B cell (primary cell): ENCODE results near the gene PSKH1. TPM values are rescaled to one million over a fixed set of nuclear protein-coding genes. Genes with fewer than 3 reads are reported as not detected.
"Not testable (repeated sequence)": the region's sequence is repeated elsewhere in the genome, so short reads cannot be mapped to it uniquely, and the experiment has no call there.

Experiments used
- ATAC-seq: fragments of 200-7000 bp; cut with Tn5 transposase; one replicate; pipeline ENCODE4 v1.10.0; 2021; ENCODE audit warnings: low read depth, mild to moderate bottlenecking, moderate number of reproducible peaks, moderate library complexity
- CTCF ChIA-PET: fragments of 350-600 bp; sonication (Branson Sonifier 250); formaldehyde crosslinking; loops from one replicate; lab custom pipeline; 2021; ENCODE audit warnings: antibody characterized with exemption, inconsistent platforms; lab: Charles Lee
- POLR2A ChIA-PET: fragments of 350-600 bp; sonication (Branson Sonifier 250); formaldehyde crosslinking; loops from one replicate; lab custom pipeline; 2021; ENCODE audit warnings: antibody characterized with exemption; lab: Charles Lee
- DNase-seq: peaks from one replicate; pipeline ENCODE4 v3.0.0; 2013
- H2AFZ ChIP-seq: 2 replicates; pipeline ENCODE4 v1.6.1; 2012; ENCODE audit warnings: mild to moderate bottlenecking, low read depth, low read length; ENCODE audit not compliant: insufficient read depth, poor library complexity, severe bottlenecking
- H3K27ac ChIP-seq, 2 donors: 1 replicate in 1 of 2; 2 replicates in 1 of 2; pipeline ENCODE4 v1.5.1; 2012 to 2013; ENCODE audit warnings: low read length in 2 of 2, mild to moderate bottlenecking in 2 of 2, moderate library complexity in 1 of 2
- H3K27me3 ChIP-seq, 4 experiments: fragments of 200-600 bp in 1 of 4; sonication (generic) in 1 of 4; replicated peaks in 1 of 4; 1 replicate in 2 of 4; 2 replicates in 2 of 4; pipeline versions ENCODE4 v1.6.1 to v1.7.0; 2013 to 2016; ENCODE audit warnings: low read length in 3 of 4, mild to moderate bottlenecking in 2 of 4, mixed read lengths in 1 of 4, moderate library complexity in 1 of 4; ENCODE audit not compliant: insufficient read depth in 4 of 4, control insufficient read depth in 3 of 4; ENCODE audit errors: control extremely low read depth in 1 of 4
- H3K36me3 ChIP-seq, 2 experiments: replicated peaks in 1 of 2; 1 replicate in 1 of 2; 2 replicates in 1 of 2; pipeline versions ENCODE4 v1.6.1 to v1.7.1; 2013; ENCODE audit warnings: low read length in 1 of 2; ENCODE audit not compliant: insufficient read depth in 2 of 2, control insufficient read depth in 1 of 2; ENCODE audit errors: control extremely low read depth in 1 of 2, extremely low read depth in 1 of 2
- H3K4me1 ChIP-seq, 2 donors: fragments of 200-600 bp in 1 of 2; sonication (generic) in 1 of 2; 1 replicate in 1 of 2; 2 replicates in 1 of 2; pipeline versions ENCODE4 v1.5.1 to v1.6.1; 2013 to 2017; ENCODE audit warnings: low read length in 2 of 2; ENCODE audit not compliant: control insufficient read depth in 2 of 2, insufficient read depth in 2 of 2
- H3K4me2 ChIP-seq: replicated peaks from 2 replicates; pipeline ENCODE3; 2012; ENCODE audit warnings: mild to moderate bottlenecking, low read depth, low read length; ENCODE audit not compliant: poor library complexity, severe bottlenecking
- H3K4me3 ChIP-seq, 5 experiments: fragments of 200-600 bp in 1 of 5; sonication (generic) in 1 of 5; 1 replicate in 3 of 5; 2 replicates in 2 of 5; pipeline versions ENCODE4 v1.5.1 to v1.7.0; 2011 to 2016; ENCODE audit warnings: low read length in 4 of 5, mild to moderate bottlenecking in 4 of 5, low read depth in 2 of 5, control low read depth in 1 of 5, moderate library complexity in 1 of 5; ENCODE audit not compliant: insufficient read depth in 1 of 5; ENCODE audit errors: control extremely low read depth in 1 of 5, extremely low read depth in 1 of 5
- H3K79me2 ChIP-seq: fragments of 200-600 bp; sonication (generic); one replicate; pipeline ENCODE4 v1.6.0; 2016; ENCODE audit warnings: low read length; ENCODE audit not compliant: control insufficient read depth, insufficient read depth
- H3K9ac ChIP-seq: fragments of 200-600 bp; sonication (generic); 2 replicates; pipeline ENCODE4 v1.6.1; 2017; ENCODE audit warnings: mild to moderate bottlenecking, low read length, moderate library complexity
- H3K9me3 ChIP-seq, 3 donors: one replicate each; pipeline versions ENCODE4 v1.6.1 to v1.7.1; 2013; ENCODE audit warnings: low read length in 2 of 3; ENCODE audit not compliant: control insufficient read depth in 2 of 3, insufficient read depth in 1 of 3; ENCODE audit errors: control extremely low read depth in 1 of 3
- H4K20me1 ChIP-seq: 2 replicates; pipeline ENCODE4 v1.6.0; 2012; ENCODE audit warnings: mild to moderate bottlenecking, low read length; ENCODE audit not compliant: insufficient read depth, control insufficient read depth, poor library complexity, severe bottlenecking
- H3K27ac Mint-ChIP-seq: one replicate; pipeline ENCODE4 v1.8.0; 2021; ENCODE audit warnings: mixed read lengths
- H3K27me3 Mint-ChIP-seq: one replicate; pipeline ENCODE4 v1.8.0; 2021; ENCODE audit warnings: mixed read lengths
- H3K4me1 Mint-ChIP-seq: one replicate; pipeline ENCODE4 v1.8.0; 2021; ENCODE audit warnings: mixed read lengths
- H3K4me3 Mint-ChIP-seq: one replicate; pipeline ENCODE4 v1.8.0; 2021; ENCODE audit warnings: mixed read lengths
- H3K9me3 Mint-ChIP-seq: one replicate; pipeline ENCODE4 v1.8.0; 2022; ENCODE audit warnings: mixed read lengths; ENCODE audit not compliant: insufficient read depth
- EZH2 ChIP-seq: IDR thresholded peaks from 2 replicates; pipeline ENCODE4 v1.6.1; 2012; ENCODE audit warnings: borderline replicate concordance, low read depth, mild to moderate bottlenecking, moderate library complexity, low read length; ENCODE audit not compliant: insufficient read depth, poor library complexity, severe bottlenecking
- WGBS: methylation state at CpG from one replicate; pipeline ENCODE4 v1.1.5; 2013; ENCODE audit warnings: missing lambda C conversion rate; ENCODE audit not compliant: insufficient coverage; 5-methylcytosine and 5-hydroxymethylcytosine counted together
- intact Hi-C: fragments of 100-400 bp; cut with micrococcal nuclease; formaldehyde crosslinking; loops from one replicate; pipeline ENCODE4 v1.10.0; 2022
- polyA plus RNA-seq: library from polyadenylated mRNA; depleted of rRNA; stranded (reverse); fragments of >200 nt; gene quantifications from 2 replicates; pipeline ENCODE4 v1.2.3, GENCODE V29; 2012
- total RNA-seq, 2 donors: library from RNA; stranded (reverse); fragments of 120-200 nt in 1 of 2; gene quantifications; 1 replicate in 1 of 2; 2 replicates in 1 of 2; pipeline versions ENCODE4 v1.2.3 to v1.2.4, GENCODE V29; 2013 to 2022
- TF ChIP-seq, protein P1 (sequence below): fragments of 200-600 bp; IDR thresholded peaks from one replicate; pipeline ENCODE4 v1.8.0; 2022; ENCODE audit warnings: antibody characterized with exemption, mild to moderate bottlenecking

The PSKH1 gene
- total and polyA plus RNA-seq, 2 donors (not counting 1 experiment from before 2014, with no cell fraction given): 20.1 to 29.1 TPM

DNA sequence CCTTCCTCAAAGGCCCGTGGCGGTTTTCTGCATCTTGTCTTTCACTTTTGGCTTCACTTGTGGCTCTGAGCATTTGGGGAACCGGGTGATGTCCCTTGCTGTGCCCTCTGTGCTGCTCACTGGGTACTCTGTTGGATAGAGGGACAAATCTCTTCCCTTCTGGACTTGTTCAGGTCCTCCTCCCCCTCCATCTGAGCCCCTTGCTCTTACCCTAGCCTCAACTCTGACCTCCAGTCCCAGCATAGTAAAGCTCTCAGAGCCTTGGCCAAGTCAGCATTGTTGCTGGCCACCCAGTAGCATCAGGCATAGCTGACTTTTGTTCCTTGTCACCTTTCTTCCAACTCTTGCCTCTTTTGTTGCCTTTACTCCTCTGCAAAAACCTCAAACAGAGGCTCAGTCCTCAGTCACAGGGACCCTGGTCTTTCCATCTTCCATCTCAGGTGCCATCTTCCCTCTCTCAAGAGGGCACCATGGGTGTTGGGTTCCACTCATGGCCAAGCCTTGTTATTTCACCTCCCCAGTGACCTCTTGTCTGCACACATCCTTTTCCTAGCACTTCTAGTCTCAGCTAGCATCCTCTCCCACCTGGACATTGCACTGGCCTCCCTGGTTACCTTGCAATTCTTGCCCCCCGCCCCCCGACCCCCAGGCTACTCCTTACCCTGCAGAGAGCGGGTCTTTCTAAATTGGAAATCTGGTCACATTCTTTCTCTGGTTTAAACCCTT lies 44.0 kb downstream of the PSKH1 start:
- peaks cover 33% of the 10 kb centered on the region for H3K4me1 Mint-ChIP-seq
- Histone ChIP-seq H3K27me3 (no peaks in the 10 kb centered on the region), H3K27ac (peak overlapping the region; percentile 67 to 85), H3K4me1 (peaks cover 25 to 45% of the 10 kb centered on the region in 2 donors), H4K20me1 (peaks cover 30% of the 10 kb centered on the region), H3K4me2 (peak overlapping the region; percentile 91), H2AFZ (peak overlapping the region; percentile 47), H3K36me3 (peaks cover 7 to 25% of the 10 kb centered on the region in 2 experiments), H3K9ac (peak overlapping the region; percentile 95), H3K4me3 (peak overlapping the region; percentile 31 to 96 (median 93)), H3K9me3 (no peaks in the 10 kb centered on the region), H3K79me2 (peaks cover 49% of the 10 kb centered on the region)
- 48% methylated on average over 5 of the region's 6 CpGs for WGBS
- POLR2A ChIA-PET: interaction anchor here (0.6 to 3.3 kb wide), 15 partner anchors 31 to 456 kb away, joined by 3 to 19 read pairs (median 4); partner anchors contain the start of genes ATP6V0D1, PRMT7, PSKH1 and SLC12A4
- ATAC-seq: peak; percentile 58
- no peak for TF ChIP-seq EZH2
- TF ChIP-seq, protein P1, sequence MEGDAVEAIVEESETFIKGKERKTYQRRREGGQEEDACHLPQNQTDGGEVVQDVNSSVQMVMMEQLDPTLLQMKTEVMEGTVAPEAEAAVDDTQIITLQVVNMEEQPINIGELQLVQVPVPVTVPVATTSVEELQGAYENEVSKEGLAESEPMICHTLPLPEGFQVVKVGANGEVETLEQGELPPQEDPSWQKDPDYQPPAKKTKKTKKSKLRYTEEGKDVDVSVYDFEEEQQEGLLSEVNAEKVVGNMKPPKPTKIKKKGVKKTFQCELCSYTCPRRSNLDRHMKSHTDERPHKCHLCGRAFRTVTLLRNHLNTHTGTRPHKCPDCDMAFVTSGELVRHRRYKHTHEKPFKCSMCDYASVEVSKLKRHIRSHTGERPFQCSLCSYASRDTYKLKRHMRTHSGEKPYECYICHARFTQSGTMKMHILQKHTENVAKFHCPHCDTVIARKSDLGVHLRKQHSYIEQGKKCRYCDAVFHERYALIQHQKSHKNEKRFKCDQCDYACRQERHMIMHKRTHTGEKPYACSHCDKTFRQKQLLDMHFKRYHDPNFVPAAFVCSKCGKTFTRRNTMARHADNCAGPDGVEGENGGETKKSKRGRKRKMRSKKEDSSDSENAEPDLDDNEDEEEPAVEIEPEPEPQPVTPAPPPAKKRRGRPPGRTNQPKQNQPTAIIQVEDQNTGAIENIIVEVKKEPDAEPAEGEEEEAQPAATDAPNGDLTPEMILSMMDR: no peak
- intact Hi-C loops: loop anchor here (1.0 to 5.0 kb wide), 6 partner anchors 44 to 445 kb away; partner anchors contain the start of genes CTCF, NFATC3, NUTF2 and PSKH1
- no peaks in the 10 kb centered on the region for H3K27me3 Mint-ChIP-seq
- peak; percentile 92 for DNase-seq
- H3K4me3 Mint-ChIP-seq: peak overlapping the region; percentile 100
- H3K9me3 Mint-ChIP-seq: no peaks in the 10 kb centered on the region
- CTCF ChIA-PET: interaction anchor here (0.9 to 6.4 kb wide), 14 partner anchors 8 to 416 kb away, joined by 3 to 29 read pairs (median 4); partner anchors contain the start of genes NRN1L and SLC12A4
- H3K27ac Mint-ChIP-seq: peak overlapping the region; percentile 99

DNA sequence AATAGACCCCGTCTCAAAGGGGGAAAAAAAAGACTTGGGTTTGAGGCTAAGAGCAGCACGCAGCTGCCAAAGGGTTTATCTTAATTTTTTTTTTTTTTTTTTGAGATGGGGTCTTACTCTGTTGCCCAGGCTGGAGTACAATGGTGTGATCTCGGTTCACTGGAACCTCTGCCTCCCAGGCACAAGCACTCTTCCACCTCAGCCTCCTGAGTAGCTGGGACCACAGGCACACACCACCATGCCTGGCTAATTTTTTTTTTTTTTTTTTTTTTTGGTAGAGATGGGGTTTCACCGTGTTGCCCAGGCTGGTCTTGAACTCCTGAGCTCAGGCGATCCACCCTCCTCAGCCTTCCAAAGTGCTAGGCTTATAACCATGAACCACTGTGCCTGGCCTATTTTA lies 44.7 kb downstream of the PSKH1 start:
- H3K4me1 ChIP-seq: peaks cover 25 to 49% of the 10 kb centered on the region in 2 donors
- 100% methylated on average over 2 of the region's 5 CpGs for WGBS
- ChIA-PET CTCF (interaction anchor here (0.6 to 2.6 kb wide), 5 partner anchors 9 to 418 kb away, joined by 3 to 11 read pairs (median 4); partner anchors contain the start of gene SLC12A4), POLR2A (interaction anchor here (0.6 to 0.7 kb wide), 5 partner anchors 32 to 501 kb away, joined by 3 to 10 read pairs (median 5); partner anchors contain the start of genes PRMT7 and SLC7A6OS)
- H3K4me3 ChIP-seq, H2AFZ ChIP-seq, DNase-seq, H3K27me3 ChIP-seq, H3K9me3 ChIP-seq, H3K27ac Mint-ChIP-seq, ATAC-seq, H3K9me3 Mint-ChIP-seq, H3K9ac ChIP-seq, H3K27me3 Mint-ChIP-seq: not testable (repeated sequence)
- peak overlapping the region; percentile 91 for H3K4me2 ChIP-seq
- intact Hi-C loops: loop anchor here (2.0 to 5.0 kb wide), 3 partner anchors 55 to 445 kb away; partner anchors contain the start of gene CTCF
- H3K27ac ChIP-seq: peak overlapping the region; percentile 67 to 85
- peaks cover 55% of the 10 kb centered on the region for H3K79me2 ChIP-seq
- H4K20me1 ChIP-seq: peaks cover 37% of the 10 kb centered on the region
- peaks cover 35% of the 10 kb centered on the region for H3K4me1 Mint-ChIP-seq
- peaks cover 7 to 19% of the 10 kb centered on the region in 2 experiments for H3K36me3 ChIP-seq
- peak overlapping the region; percentile 100 for H3K4me3 Mint-ChIP-seq
